ENCODE data around the gene TTC27. TPM values are rescaled to one million over a fixed set of nuclear protein-coding genes. Genes with fewer than 3 reads are reported as not detected.

Gene TTC27
- total RNA-seq: 10 to 100 TPM; 10.4 to 13.9 (median 11.6) TPM

- Histone ChIP-seq H3K4me1 (peaks cover 0 to 44% (median 5%) of the 10 kb centered on the region in 3 donors), H3K27me3 (no peaks in the 10 kb centered on the region), H3K27ac (peak within 1 kb of the TSS; percentile 8 to 85 (median 80)), H3K4me3 (peak within 1 kb of the TSS; percentile 54 to 82), H3K36me3 (peaks cover 0 to 39% of the 10 kb centered on the region in 2 donors), H3K9me3 (no peaks in the 10 kb centered on the region)
- peak; percentile 99 for ATAC-seq
- peak; percentile 55 for TF ChIP-seq POLR2AphosphoS5 (IDR thresholded peaks at IDR 0.05)
- TF ChIP-seq CTCF (IDR thresholded peaks at IDR 0.05): no peak
- 0 to 1% methylated on average over 19 of the region's 39 CpGs for WGBS, 2 donors (ENCODE audit: low coverage in 1 of 2)
These were observed at the start of gene TTC27 for GRCh38 chr2:32627814-32628579. Gene TTC27 (plus strand): TSS chr2:32628050. CDS start chr2:32628293, 243 bp downstream.

- H3K27me3 ChIP-seq: no peaks in the 10 kb centered on the region
- 57 to 83% methylated on average over 1 to 3 of the region's 3 CpGs for WGBS, 2 donors (ENCODE audit: low coverage in 1 of 2)
- H3K4me1 ChIP-seq: no peaks in the 10 kb centered on the region
- H3K36me3 ChIP-seq: peaks cover 0 to 14% of the 10 kb centered on the region in 2 donors
- TF ChIP-seq POLR2AphosphoS5 (IDR thresholded peaks at IDR 0.05) (no peak), CTCF (IDR thresholded peaks at IDR 0.05) (no peak), POLR2A (IDR thresholded peaks at IDR 0.05) (no peak), EP300 (IDR thresholded peaks at IDR 0.05) (no peak)
- no peak overlapping the region for H3K4me3 ChIP-seq
- ATAC-seq: no peak
- H3K27ac ChIP-seq: no peak overlapping the region
- H3K9me3 ChIP-seq: no peaks in the 10 kb centered on the region
These were observed 36.0 kb upstream of the TTC27 start for GRCh38 chr2:32591669-32592463.

GRCh38 chr2:32594573-32594972 is 33.3 kb upstream of the TTC27 start:
- WGBS, 2 donors (ENCODE audit: low coverage in 1 of 2): 89 to 93% methylated on average over 3 of the region's 3 CpGs
- no peaks in the 10 kb centered on the region for H3K4me1 ChIP-seq
- H3K4me3 ChIP-seq: no peak overlapping the region
- peaks cover 0 to 34% of the 10 kb centered on the region in 2 donors for H3K36me3 ChIP-seq
- ATAC-seq: no peak
- no peak overlapping the region for H3K27ac ChIP-seq
- no peaks in the 10 kb centered on the region for H3K9me3 ChIP-seq
- H3K27me3 ChIP-seq: no peaks in the 10 kb centered on the region
- TF ChIP-seq POLR2A (IDR thresholded peaks at IDR 0.05) (no peak), EP300 (IDR thresholded peaks at IDR 0.05) (no peak), POLR2AphosphoS5 (IDR thresholded peaks at IDR 0.05) (no peak), CTCF (IDR thresholded peaks at IDR 0.05) (no peak)

GRCh38 chr2:32611366-32611765 is 16.5 kb upstream of the TTC27 start:
- Histone ChIP-seq H3K27me3 (no peaks in the 10 kb centered on the region), H3K4me1 (no peaks in the 10 kb centered on the region), H3K9me3 (no peaks in the 10 kb centered on the region), H3K4me3 (no peak overlapping the region), H3K27ac (no peak overlapping the region), H3K36me3 (peaks cover 3 to 95% of the 10 kb centered on the region in 2 donors)
- no peak for ATAC-seq
- TF ChIP-seq POLR2A (IDR thresholded peaks at IDR 0.05) (no peak), EP300 (IDR thresholded peaks at IDR 0.05) (no peak), POLR2AphosphoS5 (IDR thresholded peaks at IDR 0.05) (no peak), CTCF (IDR thresholded peaks at IDR 0.05) (no peak)
- 100% methylated on average over 1 to 2 of the region's 2 CpGs for WGBS, 2 donors (ENCODE audit: low coverage in 1 of 2)
